Mucosa of descending colon (tissue), 3 donors: ENCODE results near the gene SIX1. TPM values are rescaled to one million over a fixed set of nuclear protein-coding genes. Genes with fewer than 3 reads are reported as not detected.

Experiments used
- ATAC-seq: fragments of 200-7000 bp; cut with Tn5 transposase; one replicate; pipeline ENCODE4 v1.9.1; 2020; ENCODE audit warnings: mild to moderate bottlenecking, moderate library complexity
- DNase-seq, 3 donors: peaks; one replicate each; pipeline ENCODE4 v3.0.0-alpha.2; 2020
- H3K36me3 ChIP-seq: fragments of 200-600 bp; one replicate; pipeline ENCODE4 v1.8.0; 2021; ENCODE audit warnings: low read depth, mild to moderate bottlenecking
- H3K4me1 ChIP-seq: fragments of 200-600 bp; one replicate; pipeline ENCODE4 v1.8.0; 2021; ENCODE audit warnings: low read depth, mild to moderate bottlenecking
- H3K4me3 ChIP-seq: fragments of 200-600 bp; one replicate; pipeline ENCODE4 v1.8.0; 2021; ENCODE audit warnings: mild to moderate bottlenecking
- H3K9me3 ChIP-seq: fragments of 200-600 bp; one replicate; pipeline ENCODE4 v1.8.0; 2021; ENCODE audit warnings: mild to moderate bottlenecking
- CTCF ChIP-seq: fragments of 200-600 bp; IDR thresholded peaks from one replicate; pipeline ENCODE4 v1.8.0; 2022; ENCODE audit warnings: antibody characterized with exemption, mild to moderate bottlenecking
- intact Hi-C, 2 donors: fragments of 100-400 bp; cut with DNase I in 1 of 2; cut with micrococcal nuclease in 1 of 2; formaldehyde crosslinking; loops; one replicate each; pipeline versions ENCODE4 v1.11.0 to v1.11.1; 2022; cut with DNase I, micrococcal nuclease
- long read RNA-seq, 2 donors: library from polyadenylated mRNA; unstranded; transcript quantifications; one replicate each; pipeline ENCODE4 v2.0.0, GENCODE V29; 2019 to 2021
- total RNA-seq, 3 donors: library from RNA; stranded (reverse); fragmentation: NEBNext Ultra II Directional in 2 of 3; extraction: Animal tissue kit (Norgen Biotek cat#: 25700) in 2 of 3; gene quantifications; one replicate each; pipeline versions ENCODE4 v1.2.1 to v1.2.4, GENCODE V29; 2021 to 2023
- donor health status: DM: no; HTN: no; CAD: no; lungs with moderate emphysema.
- donor health status: DM: no; HTN: no; CAD: no.
- donor health status: DM: no; HTN: yes; CAD: no.

SIX1 gene
- under 1 TPM in 1 of 3 donors, not detected in 2; 0.16 TPM for total RNA-seq
- long read RNA-seq, donor 1, partial matches to known transcripts = 0 of 1 reads
- long read RNA-seq, donor 1, other reads (novel, unspliced or antisense) = 0 of 1 reads
- long read RNA-seq, donor 2 = 0 reads

- TF ChIP-seq CTCF = no peak
- peaks cover 28% of the 10 kb centered on the region for H3K4me1 ChIP-seq
- intact Hi-C loops = no loop called here
- no peak within 1 kb of the TSS for H3K4me3 ChIP-seq
- ATAC-seq (peak; percentile 89), DNase-seq (peak; percentile 55 to 73 (median 57))
- no peaks in the 10 kb centered on the region for H3K36me3 ChIP-seq
- no peaks in the 10 kb centered on the region for H3K9me3 ChIP-seq
Measured at GRCh38 chr14:60648934-60649874, at the start of gene SIX1. TSS of gene SIX1 (minus strand) at chr14:60649477. CDS start at chr14:60649189, 288 bp downstream.

GRCh38 chr14:60695327-60695726 is 46.0 kb upstream of the SIX1 start:
- Histone ChIP-seq H3K36me3 (no peaks in the 10 kb centered on the region), H3K4me1 (no peaks in the 10 kb centered on the region), H3K4me3 (no peak overlapping the region), H3K9me3 (peaks cover under 1% of the 10 kb centered on the region)
- DNase-seq = no peak
- no peak for TF ChIP-seq CTCF
- intact Hi-C loops = no loop called here
- no peak for ATAC-seq

GRCh38 chr14:60691383-60692113 is 42.3 kb upstream of the SIX1 start:
- no peak for DNase-seq
- Histone ChIP-seq H3K9me3 (no peaks in the 10 kb centered on the region), H3K4me3 (no peak overlapping the region), H3K36me3 (no peaks in the 10 kb centered on the region), H3K4me1 (no peaks in the 10 kb centered on the region)
- no peak for ATAC-seq
- intact Hi-C loops = no loop called here
- TF ChIP-seq CTCF = no peak

DNA sequence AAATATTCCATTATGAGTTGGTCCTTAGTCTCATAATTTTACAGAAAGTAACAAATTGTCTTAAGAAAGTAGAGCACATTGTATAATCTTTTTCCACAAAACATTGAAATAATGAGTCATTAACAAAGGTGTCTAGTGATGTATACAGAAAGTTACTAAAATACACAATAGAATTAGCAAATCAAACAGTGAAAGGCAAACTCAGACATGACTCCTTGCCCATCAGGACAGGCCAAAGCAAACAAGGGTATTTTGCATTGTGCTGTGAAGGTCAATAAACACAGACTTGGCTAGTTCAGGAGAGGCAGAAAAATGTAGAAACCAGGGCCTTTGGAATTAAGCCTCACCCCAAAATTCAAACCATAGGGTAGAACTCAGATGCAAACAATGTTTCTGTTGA is 37.6 kb upstream of the SIX1 start:
- Histone ChIP-seq H3K9me3 (no peaks in the 10 kb centered on the region), H3K36me3 (no peaks in the 10 kb centered on the region), H3K4me1 (no peaks in the 10 kb centered on the region), H3K4me3 (no peak overlapping the region)
- no peak for TF ChIP-seq CTCF
- intact Hi-C loops = no loop called here
- no peak for ATAC-seq
- no peak for DNase-seq

- DNase-seq = no peak
- Histone ChIP-seq H3K4me3 (no peak overlapping the region), H3K9me3 (no peaks in the 10 kb centered on the region), H3K36me3 (no peaks in the 10 kb centered on the region), H3K4me1 (no peaks in the 10 kb centered on the region)
- ATAC-seq = no peak
- no peak for TF ChIP-seq CTCF
- intact Hi-C loops = no loop called here
Measured at GRCh38 chr14:60684203-60684602, 34.9 kb upstream of the SIX1 start.
